ENCODE results near the gene OR52N1. TPM values are rescaled to one million over a fixed set of nuclear protein-coding genes. Genes with fewer than 3 reads are reported as not detected.

The OR52N1 gene
- total and polyA plus RNA-seq, 2 donors (not counting 3 experiments of a cell fraction or from before 2014, with no cell fraction given): not detected

- Histone ChIP-seq H3K9me3 (replicated peaks; ENCODE audit: control insufficient read depth, insufficient read depth, low read length) (no peaks in the 10 kb centered on the region), H2AFZ (ENCODE audit: low read depth, low read length) (no peak overlapping the region), H3K9me1 (replicated peaks; ENCODE audit: control insufficient read depth, extremely low read depth, insufficient read depth, low read length) (no peaks in the 10 kb centered on the region), H3K4me2 (ENCODE audit: insufficient read depth, low read length) (no peak overlapping the region), H3K9ac (replicated peaks; ENCODE audit: extremely low read depth, insufficient read depth, low read length) (no peak overlapping the region), H3K36me3 (ENCODE audit: control insufficient read depth in 2 of 2, extremely low read depth in 1 of 2, insufficient read depth in 2 of 2, low read length in 2 of 2) (no peaks in the 10 kb centered on the region), H3K27me3 (ENCODE audit: control insufficient read depth in 2 of 2, insufficient read depth in 2 of 2, low read length in 2 of 2) (peaks cover 0 to 2% of the 10 kb centered on the region in 2 experiments), H3K4me1 (ENCODE audit: control insufficient read depth, extremely low read depth, insufficient read depth, low read length) (no peaks in the 10 kb centered on the region), H3K27ac (ENCODE audit: insufficient read depth, low read depth, low read length) (no peak overlapping the region), H4K20me1 (replicated peaks; ENCODE audit: control insufficient read depth, extremely low read depth, insufficient read depth, low read length) (no peaks in the 10 kb centered on the region), H3K4me3 (replicated peaks in 1 of 3; ENCODE audit: insufficient read depth in 1 of 3, low read depth in 1 of 3, low read length in 3 of 3) (no peak overlapping the region), H3K79me2 (ENCODE audit: control insufficient read depth, insufficient read depth, low read length) (no peaks in the 10 kb centered on the region)
- ChIA-PET POLR2A (no interaction called here), CTCF (no interaction called here)
- intact Hi-C loops (cut with micrococcal nuclease) (no loop called here), dilution Hi-C loops (cut with MboI; ENCODE audit: extremely low pct_ligation_motif_present, low sequenced_read_pairs) (no loop called here)
- DNase-seq (ENCODE audit: low read depth, low spot score) (no peak), FAIRE-seq (no peak)
- TF ChIP-seq GATA2 (IDR thresholded peaks at IDR 0.05; ENCODE audit: insufficient read depth, insufficient read length, low read depth, low read length) (no peak), JUN (IDR thresholded peaks at IDR 0.05; ENCODE audit: borderline replicate concordance, insufficient read depth, insufficient read length, low read depth) (no peak), MAX (IDR thresholded peaks at IDR 0.05; ENCODE audit: insufficient read depth, insufficient read length) (no peak), EZH2 (IDR thresholded peaks at IDR 0.05; ENCODE audit: borderline replicate concordance, low read depth, low read length, severe bottlenecking) (no peak), FOS (IDR thresholded peaks at IDR 0.05; ENCODE audit: borderline replicate concordance, insufficient read depth, low read length) (no peak), POLR2AphosphoS5 (IDR thresholded peaks at IDR 0.05; ENCODE audit: insufficient read depth, low read depth, low read length) (no peak), CTCF (IDR thresholded peaks at IDR 0.05; ENCODE audit: extremely low read depth in 1 of 2, insufficient read depth in 1 of 2, low read depth in 1 of 2, low read length in 2 of 2) (no peak), MYC (IDR thresholded peaks at IDR 0.05; ENCODE audit: low read depth, low read length) (no peak), POLR2A (IDR thresholded peaks at IDR 0.05; ENCODE audit: low read depth, low read length) (no peak)
- no TSS peak for BruUV-seq (replicated peaks)
Measured at GRCh38 chr11:5738431-5738830, 52.6 kb downstream of the OR52N1 start.
